ENCODE results near the gene ZNF765.
"Not testable (repeated sequence)": the region's sequence is repeated elsewhere in the genome, so short reads cannot be mapped to it uniquely, and the experiment has no call there.

- not testable (repeated sequence) for TF ChIP-seq EZH2 (IDR thresholded peaks at IDR 0.05; ENCODE audit: borderline replicate concordance, low read depth, low read length); CTCF (IDR thresholded peaks at IDR 0.05 in 2 of 3, conservative IDR thresholded peaks at IDR 0.05 in 1 of 3; ENCODE audit: insufficient read depth in 2 of 3, low read depth in 1 of 3, low read length in 3 of 3); FOXK2 (conservative IDR thresholded peaks at IDR 0.05 in 1 of 2, IDR thresholded peaks at IDR 0.05 in 1 of 2; ENCODE audit: low read depth in 2 of 2); ZNF217 (CRISPR knock-in tag; IDR thresholded peaks at IDR 0.05)
Observed at GRCh38 chr19:53443809-53444208, 48.9 kb downstream of the ZNF765 start.
